IMR-90 (cell line): ENCODE data around the gene PLS1. TPM values are rescaled to one million over a fixed set of nuclear protein-coding genes. Genes with fewer than 3 reads are reported as not detected.

ENCODE experiments used
- ATAC-seq: fragments of 200-7000 bp; cut with Tn5 transposase; 2 replicates; pipeline ENCODE4 v1.9.1; 2020; ENCODE audit warnings: low read depth, mild to moderate bottlenecking, moderate library complexity
- BruUV-seq: library from RNA; stranded (reverse); fragments of 400-500 nt; replicated peaks from 2 replicates; lab custom pipeline; 2021; lab: Mats Ljungman, UMichigan
- CTCF ChIA-PET: fragments of 300-600 bp; formaldehyde crosslinking; extraction: SDS; loops from one replicate; lab custom pipeline; 2021; ENCODE audit warnings: antibody characterized with exemption; lab: Yijun Ruan, JAX
- POLR2A ChIA-PET: fragments of 300-600 bp; sonication (Branson Sonifier 250); formaldehyde crosslinking; loops from one replicate; lab custom pipeline; 2022; ENCODE audit warnings: antibody characterized with exemption; ENCODE audit not compliant: unreplicated experiment; lab: Charles Lee
- DNase-seq: peaks from one replicate; pipeline ENCODE4 v3.0.0; 2013
- H2AFZ ChIP-seq: replicated peaks from 2 replicates; pipeline ENCODE3; 2013; ENCODE audit warnings: low read length, mild to moderate bottlenecking; ENCODE audit not compliant: poor library complexity
- H2AK5ac ChIP-seq: 2 replicates; pipeline ENCODE4 v1.6.1; 2013; ENCODE audit warnings: low read depth, low read length, inconsistent platforms
- H2AK9ac ChIP-seq: replicated peaks from 2 replicates; pipeline ENCODE3; 2013; ENCODE audit warnings: mild to moderate bottlenecking, low read depth, low read length, moderate library complexity; ENCODE audit not compliant: poor library complexity
- H2BK120ac ChIP-seq: 2 replicates; pipeline ENCODE4 v1.6.1; 2013; ENCODE audit warnings: low read depth, low read length, inconsistent platforms
- H2BK15ac ChIP-seq: 3 replicates; pipeline ENCODE4 v1.6.1; 2013; ENCODE audit warnings: low read depth, low read length, inconsistent platforms
- H2BK20ac ChIP-seq: 2 replicates; pipeline ENCODE4 v1.6.1; 2013; ENCODE audit warnings: low read depth, mild to moderate bottlenecking, inconsistent platforms, low read length, moderate library complexity
- H2BK5ac ChIP-seq: 2 replicates; pipeline ENCODE4 v1.6.1; 2013; ENCODE audit warnings: mild to moderate bottlenecking, low read depth, low read length, inconsistent platforms; ENCODE audit not compliant: poor library complexity, severe bottlenecking
- H3K14ac ChIP-seq: replicated peaks from 2 replicates; pipeline ENCODE4 v1.6.1; 2013; ENCODE audit warnings: low read depth, low read length, inconsistent platforms
- H3K18ac ChIP-seq: 2 replicates; pipeline ENCODE4 v1.6.1; 2013; ENCODE audit warnings: low read depth, low read length, control low read depth
- H3K23ac ChIP-seq: 2 replicates; pipeline ENCODE4 v1.6.1; 2013; ENCODE audit warnings: low read depth, low read length, inconsistent platforms
- H3K27ac ChIP-seq: 2 replicates; pipeline ENCODE4 v1.5.1; 2013; ENCODE audit warnings: mild to moderate bottlenecking, control low read depth, low read length; ENCODE audit not compliant: insufficient read depth
- H3K27me3 ChIP-seq: 2 replicates; pipeline ENCODE4 v1.6.1; 2013; ENCODE audit warnings: low read length; ENCODE audit not compliant: control insufficient read depth, insufficient read depth
- H3K36me3 ChIP-seq: 2 replicates; pipeline ENCODE4 v1.6.1; 2013; ENCODE audit warnings: low read length, mixed read lengths; ENCODE audit not compliant: control insufficient read depth, insufficient read depth
- H3K4ac ChIP-seq: 2 replicates; pipeline ENCODE4 v1.6.1; 2013; ENCODE audit warnings: low read depth, low read length, inconsistent platforms
- H3K4me1 ChIP-seq: 2 replicates; pipeline ENCODE4 v1.6.1; 2013; ENCODE audit warnings: low read length, mixed read lengths; ENCODE audit not compliant: control insufficient read depth, insufficient read depth
- H3K4me2 ChIP-seq: 2 replicates; pipeline ENCODE4 v1.6.1; 2013; ENCODE audit warnings: low read depth, mild to moderate bottlenecking, control low read depth, low read length, moderate library complexity
- H3K4me3 ChIP-seq: 2 replicates; pipeline ENCODE4 v1.5.1; 2013; ENCODE audit warnings: low read depth, mild to moderate bottlenecking, control low read depth, low read length, moderate library complexity; ENCODE audit not compliant: insufficient read depth
- H3K56ac ChIP-seq: 2 replicates; pipeline ENCODE4 v1.6.1; 2013; ENCODE audit warnings: low read length, inconsistent platforms; ENCODE audit not compliant: insufficient read depth; ENCODE audit errors: extremely low read depth
- H3K79me1 ChIP-seq, 2 experiments: 2 replicates each; pipeline ENCODE4 v1.6.1; 2013; ENCODE audit warnings: low read length in 2 of 2, inconsistent platforms in 1 of 2, low read depth in 1 of 2
- H3K9ac ChIP-seq: 2 replicates; pipeline ENCODE4 v1.6.1; 2013; ENCODE audit warnings: low read depth, low read length, control low read depth
- H3K9me1 ChIP-seq: 2 replicates; pipeline ENCODE4 v1.6.1; 2013; ENCODE audit warnings: low read length, inconsistent platforms; ENCODE audit not compliant: insufficient read depth
- H3K9me3 ChIP-seq: 2 replicates; pipeline ENCODE4 v1.6.1; 2013; ENCODE audit warnings: low read length; ENCODE audit not compliant: control insufficient read depth, insufficient read depth
- H4K20me1 ChIP-seq: 2 replicates; pipeline ENCODE4 v1.6.1; 2013; ENCODE audit warnings: low read length, inconsistent platforms; ENCODE audit not compliant: insufficient read depth
- H4K5ac ChIP-seq: 2 replicates; pipeline ENCODE4 v1.6.1; 2013; ENCODE audit warnings: mild to moderate bottlenecking, low read depth, low read length, control low read depth
- H4K8ac ChIP-seq, 2 experiments: 2 replicates each; pipeline ENCODE4 v1.6.1; 2013; ENCODE audit warnings: low read depth in 2 of 2, low read length in 2 of 2, control low read depth in 1 of 2, inconsistent platforms in 1 of 2
- H4K91ac ChIP-seq: 2 replicates; pipeline ENCODE4 v1.6.1; 2013; ENCODE audit warnings: low read depth, low read length, inconsistent platforms; ENCODE audit not compliant: insufficient read depth
- BHLHE40 ChIP-seq: fragments of 150-350 bp; IDR thresholded peaks from 2 replicates; pipeline ENCODE4 v1.6.1; 2016; ENCODE audit warnings: mild to moderate bottlenecking, low read depth, low read length
- CEBPB ChIP-seq: IDR thresholded peaks from 2 replicates; pipeline ENCODE4 v1.6.1; 2012; ENCODE audit warnings: low read depth, low read length, improper control_type of control experiment
- CHD1 ChIP-seq: IDR thresholded peaks from 2 replicates; pipeline ENCODE4 v1.6.1; 2012; ENCODE audit warnings: low read depth, low read length, improper control_type of control experiment
- CTCF ChIP-seq: conservative IDR thresholded peaks from 2 replicates; pipeline ENCODE4 v1.5.1; 2012; ENCODE audit warnings: mild to moderate bottlenecking, low read depth, low read length, improper control_type of control experiment
- FOS ChIP-seq: fragments of 150-350 bp; IDR thresholded peaks from 2 replicates; pipeline ENCODE4 v1.6.1; 2016; ENCODE audit warnings: low read depth, low read length
- MAFK ChIP-seq: IDR thresholded peaks from 2 replicates; pipeline ENCODE4 v1.6.1; 2012; ENCODE audit warnings: low read depth, low read length, improper control_type of control experiment
- MAZ ChIP-seq: IDR thresholded peaks from 2 replicates; pipeline ENCODE4 v1.6.1; 2012; ENCODE audit warnings: low read depth, mild to moderate bottlenecking, low read length, improper control_type of control experiment, moderate library complexity, borderline replicate concordance
- MXI1 ChIP-seq: IDR thresholded peaks from 2 replicates; pipeline ENCODE4 v1.6.1; 2012; ENCODE audit warnings: low read depth, mild to moderate bottlenecking, low read length, moderate library complexity, borderline replicate concordance
- NFE2L2 ChIP-seq: fragments of 150-350 bp; IDR thresholded peaks from 2 replicates; pipeline ENCODE4 v1.6.1; 2016; ENCODE audit warnings: low read depth, mild to moderate bottlenecking, low read length
- POLR2A ChIP-seq: IDR thresholded peaks from 2 replicates; pipeline ENCODE4 v1.6.1; 2012; ENCODE audit warnings: mild to moderate bottlenecking, low read depth, low read length
- RAD21 ChIP-seq: IDR thresholded peaks from 2 replicates; pipeline ENCODE4 v1.6.1; 2012; ENCODE audit warnings: low read length, improper control_type of control experiment
- RCOR1 ChIP-seq: IDR thresholded peaks from 2 replicates; pipeline ENCODE4 v1.6.1; 2012; ENCODE audit warnings: mild to moderate bottlenecking, low read length, improper control_type of control experiment; ENCODE audit not compliant: insufficient replicate concordance
- RFX5 ChIP-seq: IDR thresholded peaks from 2 replicates; pipeline ENCODE4 v1.8.0; 2012; ENCODE audit warnings: low read depth, mild to moderate bottlenecking, low read length, moderate library complexity
- SMC3 ChIP-seq: fragments of 150-350 bp; IDR thresholded peaks from 2 replicates; pipeline ENCODE4 v1.6.1; 2016; ENCODE audit warnings: low read depth, mild to moderate bottlenecking, antibody characterized with exemption, low read length, moderate library complexity
- WGBS, 2 experiments: methylation state at CpG; one replicate each; pipeline versions ENCODE4 v1.1.5 to v1.1.7; 2013; ENCODE audit warnings: missing lambda C conversion rate in 2 of 2; ENCODE audit not compliant: insufficient read length in 1 of 2; ENCODE audit errors: extremely low coverage in 2 of 2; 5-methylcytosine and 5-hydroxymethylcytosine counted together
- dilution Hi-C: fragments of 300-500 bp; cut with HindIII; formaldehyde crosslinking; loops from one replicate; pipeline ENCODE4 v1.14.3; 2018; ENCODE audit warnings: low sequenced_read_pairs; ENCODE audit not compliant: unreplicated experiment
- in situ Hi-C: fragments of 300-500 bp; cut with MboI; formaldehyde crosslinking; loops from 3 replicates; pipeline ENCODE4 v1.14.3; 2019; ENCODE audit warnings: low sequenced_read_pairs, inconsistent platforms, mixed read lengths
- intact Hi-C: fragments of 100-400 bp; cut with micrococcal nuclease; formaldehyde crosslinking; loops from 2 replicates; pipeline ENCODE4 v1.10.0; 2022
- polyA plus RNA-seq, 3 experiments: library from polyadenylated mRNA; depleted of rRNA; stranded (reverse); fragments of >200 nt; gene quantifications; 2 replicates each; pipeline ENCODE4 v1.2.3, GENCODE V29; 2012; ENCODE audit warnings: low replicate concordance in 1 of 3
- total RNA-seq: library from RNA; depleted of rRNA; stranded (reverse); fragments of >200 nt; gene quantifications from 2 replicates; pipeline ENCODE4 v1.2.3, GENCODE V29; 2012
- TF ChIP-seq, protein P1 (sequence below): fragments of 150-350 bp; IDR thresholded peaks from 2 replicates; pipeline ENCODE4 v1.6.1; 2016; ENCODE audit warnings: low read depth, mild to moderate bottlenecking, low read length, moderate library complexity, borderline replicate concordance
- TF ChIP-seq, protein P2 (sequence below): fragments of 150-350 bp; IDR thresholded peaks from 2 replicates; pipeline ENCODE4 v1.6.1; 2017; ENCODE audit warnings: mild to moderate bottlenecking, antibody characterized with exemption, low read length, low read depth

The PLS1 gene
- total and polyA plus RNA-seq, 2 of the 4 experiments (the other 2 are of a cell fraction), result 0.29 to 0.90 TPM

GRCh38 chr3:142601713-142602112, 5.5 kb downstream of the PLS1 start:
- ChIA-PET CTCF (interaction anchor here (0.6 kb wide), 1 partner anchor 829 kb away, joined by 3 read pairs; no protein-coding TSS in a partner anchor), POLR2A (no interaction called here)
- BruUV-seq, result no TSS peak
- H2BK120ac ChIP-seq, result no peak overlapping the region
- intact Hi-C loops (no loop called here), in situ Hi-C loops (no loop called here), dilution Hi-C loops (no loop called here)
- H3K27ac ChIP-seq, result no peak overlapping the region
- H3K9ac ChIP-seq, result no peak overlapping the region
- no peak overlapping the region for H4K8ac ChIP-seq
- no peak overlapping the region for H2BK20ac ChIP-seq
- no peaks in the 10 kb centered on the region for H4K20me1 ChIP-seq
- H3K27me3 ChIP-seq, result peaks cover 4% of the 10 kb centered on the region
- WGBS, 2 experiments, result 70% methylated on average over 2 of the region's 4 CpGs; no CpG with 5 or more reads in 1 of the 2 experiments
- H2AK9ac ChIP-seq, result no peak overlapping the region
- ATAC-seq (no peak), DNase-seq (no peak)
- no peak overlapping the region for H3K56ac ChIP-seq
- H3K14ac ChIP-seq, result no peak overlapping the region
- no peak overlapping the region for H3K23ac ChIP-seq
- H3K4me1 ChIP-seq, result no peaks in the 10 kb centered on the region
- no peak overlapping the region for H2BK5ac ChIP-seq
- no peaks in the 10 kb centered on the region for H3K79me1 ChIP-seq
- no peak overlapping the region for H3K4ac ChIP-seq
- no peak for TF ChIP-seq RAD21
- TF ChIP-seq NFE2L2, result no peak
- TF ChIP-seq BHLHE40, result no peak
- TF ChIP-seq CTCF, result no peak
- TF ChIP-seq, protein P1, sequence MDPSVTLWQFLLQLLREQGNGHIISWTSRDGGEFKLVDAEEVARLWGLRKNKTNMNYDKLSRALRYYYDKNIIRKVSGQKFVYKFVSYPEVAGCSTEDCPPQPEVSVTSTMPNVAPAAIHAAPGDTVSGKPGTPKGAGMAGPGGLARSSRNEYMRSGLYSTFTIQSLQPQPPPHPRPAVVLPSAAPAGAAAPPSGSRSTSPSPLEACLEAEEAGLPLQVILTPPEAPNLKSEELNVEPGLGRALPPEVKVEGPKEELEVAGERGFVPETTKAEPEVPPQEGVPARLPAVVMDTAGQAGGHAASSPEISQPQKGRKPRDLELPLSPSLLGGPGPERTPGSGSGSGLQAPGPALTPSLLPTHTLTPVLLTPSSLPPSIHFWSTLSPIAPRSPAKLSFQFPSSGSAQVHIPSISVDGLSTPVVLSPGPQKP, result no peak
- no peak for TF ChIP-seq MXI1
- TF ChIP-seq FOS, result no peak
- no peak for TF ChIP-seq RFX5
- TF ChIP-seq CHD1, result no peak
- TF ChIP-seq CEBPB, result no peak
- TF ChIP-seq RCOR1, result no peak
- no peak for TF ChIP-seq SMC3
- TF ChIP-seq POLR2A, result no peak
- TF ChIP-seq MAFK, result no peak
- TF ChIP-seq MAZ, result no peak
- TF ChIP-seq, protein P2, sequence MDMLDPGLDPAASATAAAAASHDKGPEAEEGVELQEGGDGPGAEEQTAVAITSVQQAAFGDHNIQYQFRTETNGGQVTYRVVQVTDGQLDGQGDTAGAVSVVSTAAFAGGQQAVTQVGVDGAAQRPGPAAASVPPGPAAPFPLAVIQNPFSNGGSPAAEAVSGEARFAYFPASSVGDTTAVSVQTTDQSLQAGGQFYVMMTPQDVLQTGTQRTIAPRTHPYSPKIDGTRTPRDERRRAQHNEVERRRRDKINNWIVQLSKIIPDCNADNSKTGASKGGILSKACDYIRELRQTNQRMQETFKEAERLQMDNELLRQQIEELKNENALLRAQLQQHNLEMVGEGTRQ, result no peak
- no peak overlapping the region for H3K4me3 ChIP-seq
- H3K9me3 ChIP-seq, result no peaks in the 10 kb centered on the region
- H3K18ac ChIP-seq, result no peak overlapping the region
- H4K5ac ChIP-seq, result no peak overlapping the region
- H2AFZ ChIP-seq, result no peak overlapping the region
- no peaks in the 10 kb centered on the region for H3K36me3 ChIP-seq
- no peak overlapping the region for H2BK15ac ChIP-seq
- no peak overlapping the region for H2AK5ac ChIP-seq
- H3K4me2 ChIP-seq, result no peak overlapping the region
- no peaks in the 10 kb centered on the region for H3K9me1 ChIP-seq
- no peak overlapping the region for H4K91ac ChIP-seq
